Stimulated activated CD8-positive, alpha-beta memory T cell treated with anti-CD3 and anti-CD28 coated beads, Interleukin-15, amount 100 ng/mL, for 48 hours (primary cell): ENCODE measurements around the gene FHOD3.
"Not testable (repeated sequence)": the region's sequence is repeated elsewhere in the genome, so short reads cannot be mapped to it uniquely, and the experiment has no call there.

Experiments used
- DNase-seq, 2 donors: peaks; one replicate each; pipeline ENCODE4 v3.0.0-alpha.2; 2020; ENCODE audit warnings: low read depth in 2 of 2

FHOD3 gene

GRCh38 chr18:36706134-36706881 lies 408.8 kb downstream of the FHOD3 start:
- no peak for DNase-seq

GRCh38 chr18:36708366-36708765 lies 410.9 kb downstream of the FHOD3 start:
- no peak for DNase-seq

GRCh38 chr18:36709315-36709714 lies 411.8 kb downstream of the FHOD3 start:
- no peak for DNase-seq

GRCh38 chr18:36711014-36711725 lies 413.7 kb downstream of the FHOD3 start:
- DNase-seq, result no peak

- DNase-seq, result no peak
These were observed 414.4 kb downstream of the FHOD3 start for GRCh38 chr18:36711813-36712444.

GRCh38 chr18:36714476-36714875 lies 417.0 kb downstream of the FHOD3 start:
- DNase-seq, result no peak

GRCh38 chr18:36717422-36718110 lies 420.1 kb downstream of the FHOD3 start:
- DNase-seq, result no peak

- DNase-seq, result no peak
These were observed 421.3 kb downstream of the FHOD3 start for GRCh38 chr18:36718705-36719328.

- DNase-seq, result no peak
These were observed 422.1 kb downstream of the FHOD3 start for GRCh38 chr18:36719630-36720029.

GRCh38 chr18:36721351-36721750 lies 423.8 kb downstream of the FHOD3 start:
- DNase-seq, result not testable (repeated sequence)

- no peak for DNase-seq
These were observed 426.7 kb downstream of the FHOD3 start for GRCh38 chr18:36724169-36724568.

- DNase-seq, result no peak
These were observed 427.1 kb downstream of the FHOD3 start for GRCh38 chr18:36724591-36725001.

GRCh38 chr18:36728345-36728744 lies 430.8 kb downstream of the FHOD3 start:
- no peak for DNase-seq

GRCh38 chr18:36729197-36729596 lies 431.7 kb downstream of the FHOD3 start:
- no peak for DNase-seq

- no peak for DNase-seq
These were observed 434.8 kb downstream of the FHOD3 start for GRCh38 chr18:36732264-36732663.

- no peak for DNase-seq
These were observed 435.6 kb downstream of the FHOD3 start for GRCh38 chr18:36733150-36733549.

- DNase-seq, result no peak
These were observed 437.1 kb downstream of the FHOD3 start for GRCh38 chr18:36734596-36734995.

GRCh38 chr18:36735130-36735529 lies 437.6 kb downstream of the FHOD3 start:
- DNase-seq, result no peak

GRCh38 chr18:36736094-36736493 lies 438.6 kb downstream of the FHOD3 start:
- no peak for DNase-seq

GRCh38 chr18:36737316-36737715 lies 439.8 kb downstream of the FHOD3 start:
- DNase-seq, result no peak

GRCh38 chr18:36744261-36744876 lies 446.9 kb downstream of the FHOD3 start:
- DNase-seq, result no peak
